WTC11 (cell line): ENCODE measurements around the gene ADGRV1.

Experiments used
- ATF6 ChIP-seq: sonication (generic); formaldehyde crosslinking; IDR thresholded peaks from 2 replicates; pipeline ENCODE4 v1.8.1; 2023; ENCODE audit warnings: mild to moderate bottlenecking, missing genetic modification reagents
- CREB1 ChIP-seq: sonication (generic); formaldehyde crosslinking; IDR thresholded peaks from 2 replicates; pipeline ENCODE4 v1.8.0; 2023; ENCODE audit warnings: mild to moderate bottlenecking, missing genetic modification reagents
- ELF4 ChIP-seq: sonication (generic); formaldehyde crosslinking; IDR thresholded peaks from 2 replicates; pipeline ENCODE4 v1.8.1; 2022; ENCODE audit warnings: low read depth, mild to moderate bottlenecking, moderate library complexity, missing genetic modification reagents
- ESRRA ChIP-seq: sonication (generic); formaldehyde crosslinking; IDR thresholded peaks from 2 replicates; pipeline ENCODE4 v1.8.1; 2022; ENCODE audit warnings: mild to moderate bottlenecking, missing genetic modification reagents, borderline replicate concordance
- FOXP1 ChIP-seq: sonication (generic); formaldehyde crosslinking; IDR thresholded peaks from 2 replicates; pipeline ENCODE4 v1.8.0; 2022; ENCODE audit warnings: missing genetic modification reagents, mild to moderate bottlenecking, moderate library complexity, borderline replicate concordance
- MAX ChIP-seq: sonication (generic); formaldehyde crosslinking; IDR thresholded peaks from 2 replicates; pipeline ENCODE4 v1.8.0; 2022; ENCODE audit warnings: mild to moderate bottlenecking, missing genetic modification reagents
- NFYB ChIP-seq: sonication (generic); formaldehyde crosslinking; conservative IDR thresholded peaks from 2 replicates; pipeline ENCODE4 v1.8.0; 2022; ENCODE audit warnings: low read depth, missing genetic modification reagents
- RELA ChIP-seq: sonication (generic); formaldehyde crosslinking; IDR thresholded peaks from 2 replicates; pipeline ENCODE4 v1.8.1; 2022; ENCODE audit warnings: missing genetic modification reagents, mild to moderate bottlenecking, borderline replicate concordance
- TEAD1 ChIP-seq: sonication (generic); formaldehyde crosslinking; IDR thresholded peaks from 2 replicates; pipeline ENCODE4 v1.8.0; 2022; ENCODE audit warnings: mild to moderate bottlenecking, missing genetic modification reagents
- TEAD4 ChIP-seq: sonication (generic); formaldehyde crosslinking; IDR thresholded peaks from 2 replicates; pipeline ENCODE4 v1.8.0; 2022; ENCODE audit warnings: mild to moderate bottlenecking, missing genetic modification reagents
- TF ChIP-seq, protein P1 (sequence below): fragments of 200-600 bp; IDR thresholded peaks from 2 replicates; pipeline ENCODE4 v1.8.0; 2022; ENCODE audit warnings: antibody characterized with exemption

GRCh38 chr5:91151947-91152346 lies 593.4 kb downstream of the ADGRV1 start:
- TF ChIP-seq, protein P1, sequence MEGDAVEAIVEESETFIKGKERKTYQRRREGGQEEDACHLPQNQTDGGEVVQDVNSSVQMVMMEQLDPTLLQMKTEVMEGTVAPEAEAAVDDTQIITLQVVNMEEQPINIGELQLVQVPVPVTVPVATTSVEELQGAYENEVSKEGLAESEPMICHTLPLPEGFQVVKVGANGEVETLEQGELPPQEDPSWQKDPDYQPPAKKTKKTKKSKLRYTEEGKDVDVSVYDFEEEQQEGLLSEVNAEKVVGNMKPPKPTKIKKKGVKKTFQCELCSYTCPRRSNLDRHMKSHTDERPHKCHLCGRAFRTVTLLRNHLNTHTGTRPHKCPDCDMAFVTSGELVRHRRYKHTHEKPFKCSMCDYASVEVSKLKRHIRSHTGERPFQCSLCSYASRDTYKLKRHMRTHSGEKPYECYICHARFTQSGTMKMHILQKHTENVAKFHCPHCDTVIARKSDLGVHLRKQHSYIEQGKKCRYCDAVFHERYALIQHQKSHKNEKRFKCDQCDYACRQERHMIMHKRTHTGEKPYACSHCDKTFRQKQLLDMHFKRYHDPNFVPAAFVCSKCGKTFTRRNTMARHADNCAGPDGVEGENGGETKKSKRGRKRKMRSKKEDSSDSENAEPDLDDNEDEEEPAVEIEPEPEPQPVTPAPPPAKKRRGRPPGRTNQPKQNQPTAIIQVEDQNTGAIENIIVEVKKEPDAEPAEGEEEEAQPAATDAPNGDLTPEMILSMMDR: no peak
- TF ChIP-seq TEAD1 (CRISPR knock-in tag): no peak
- TF ChIP-seq RELA: no peak
- no peak for TF ChIP-seq ESRRA (CRISPR knock-in tag)
- TF ChIP-seq NFYB (CRISPR knock-in tag): no peak
- no peak for TF ChIP-seq TEAD4 (CRISPR knock-in tag)
- no peak for TF ChIP-seq ATF6 (CRISPR knock-in tag)
- no peak for TF ChIP-seq FOXP1
- no peak for TF ChIP-seq ELF4 (CRISPR knock-in tag)
- no peak for TF ChIP-seq CREB1
- TF ChIP-seq MAX: no peak
